Measurements from ENCODE around the gene TBC1D23. TPM values are rescaled to one million over a fixed set of nuclear protein-coding genes. Genes with fewer than 3 reads are reported as not detected.

TBC1D23 gene
- total and polyA plus RNA-seq, 7 donors: 9.9 to 47.8 (median 36.9) TPM

DNA sequence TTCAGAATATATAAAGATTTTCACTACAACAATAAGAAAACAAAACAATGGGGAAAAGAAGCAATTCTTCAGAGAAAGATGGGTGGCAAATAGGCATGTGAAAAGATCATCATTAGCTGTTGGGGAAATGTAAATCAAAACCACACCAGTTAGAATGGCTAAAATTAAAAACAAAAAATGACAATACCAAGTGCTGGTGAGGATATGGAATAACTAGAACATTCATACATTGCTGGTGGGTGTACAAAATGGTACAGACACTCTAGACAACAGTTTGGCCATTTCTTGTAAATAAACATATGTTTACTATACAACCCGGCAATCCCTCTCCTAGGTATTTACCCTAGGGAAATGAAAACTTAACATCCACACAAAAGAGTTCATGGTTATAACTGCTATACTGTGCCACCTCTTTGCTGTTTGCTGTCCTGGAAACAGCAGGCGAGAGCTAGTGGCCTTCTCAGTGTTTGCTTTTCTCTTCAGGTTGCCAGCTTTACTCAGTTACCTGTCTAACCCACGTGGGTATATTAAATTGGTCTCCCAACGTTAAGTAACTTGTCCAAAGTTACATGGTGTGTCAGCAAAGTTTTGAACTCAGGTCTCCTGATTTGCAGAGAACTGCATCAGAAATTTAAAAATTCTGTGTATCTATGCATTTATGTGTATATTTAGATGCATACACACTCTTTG lies 69.2 kb downstream of the TBC1D23 start:
- TF ChIP-seq, protein P1, sequence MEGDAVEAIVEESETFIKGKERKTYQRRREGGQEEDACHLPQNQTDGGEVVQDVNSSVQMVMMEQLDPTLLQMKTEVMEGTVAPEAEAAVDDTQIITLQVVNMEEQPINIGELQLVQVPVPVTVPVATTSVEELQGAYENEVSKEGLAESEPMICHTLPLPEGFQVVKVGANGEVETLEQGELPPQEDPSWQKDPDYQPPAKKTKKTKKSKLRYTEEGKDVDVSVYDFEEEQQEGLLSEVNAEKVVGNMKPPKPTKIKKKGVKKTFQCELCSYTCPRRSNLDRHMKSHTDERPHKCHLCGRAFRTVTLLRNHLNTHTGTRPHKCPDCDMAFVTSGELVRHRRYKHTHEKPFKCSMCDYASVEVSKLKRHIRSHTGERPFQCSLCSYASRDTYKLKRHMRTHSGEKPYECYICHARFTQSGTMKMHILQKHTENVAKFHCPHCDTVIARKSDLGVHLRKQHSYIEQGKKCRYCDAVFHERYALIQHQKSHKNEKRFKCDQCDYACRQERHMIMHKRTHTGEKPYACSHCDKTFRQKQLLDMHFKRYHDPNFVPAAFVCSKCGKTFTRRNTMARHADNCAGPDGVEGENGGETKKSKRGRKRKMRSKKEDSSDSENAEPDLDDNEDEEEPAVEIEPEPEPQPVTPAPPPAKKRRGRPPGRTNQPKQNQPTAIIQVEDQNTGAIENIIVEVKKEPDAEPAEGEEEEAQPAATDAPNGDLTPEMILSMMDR (IDR thresholded peaks at IDR 0.05): no peak
- WGBS, 3 donors: 79 to 80% (median 79%) methylated on average over 4 of the region's 4 CpGs
- Histone ChIP-seq H3K36me3 (ENCODE audit: insufficient read depth in 1 of 2, low read depth in 1 of 2) (peaks cover 0 to 20% of the 10 kb centered on the region in 2 donors), H3K4me1 (peaks cover 3% of the 10 kb centered on the region), H3K4me3 (no peak overlapping the region), H3K27ac (no peak overlapping the region), H3K27me3 (ENCODE audit: insufficient read depth in 3 of 3, low read length in 2 of 3) (no peaks in the 10 kb centered on the region), H3K9me3 (no peaks in the 10 kb centered on the region)
- DNase-seq (no peak), ATAC-seq (no peak)
- intact Hi-C loops (cut with DNase I): loop anchor here in 1 of 2 donors (10.0 kb wide), 1 partner anchor 495 kb away; no protein-coding TSS in a partner anchor

DNA sequence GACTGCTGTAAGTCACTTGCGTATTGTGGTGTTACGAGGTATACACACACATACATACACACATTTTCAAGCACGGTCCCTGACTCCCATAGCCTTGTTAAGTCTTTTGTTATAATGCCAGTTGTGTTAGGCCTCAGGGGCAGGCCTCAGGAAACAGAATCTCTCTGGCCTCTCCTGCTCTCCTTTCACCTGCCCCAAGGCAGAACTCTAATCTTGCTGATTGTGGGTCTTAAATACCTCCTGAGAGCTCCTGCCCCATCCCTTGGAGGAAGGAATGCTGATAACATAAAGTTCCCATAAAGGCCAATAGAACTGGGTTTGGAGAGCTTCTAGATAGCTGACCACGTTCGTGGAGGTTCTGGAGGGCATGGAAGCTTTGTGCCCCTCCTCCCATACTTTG lies 69.9 kb downstream of the TBC1D23 start:
- no peak for DNase-seq
- Histone ChIP-seq H3K27me3 (ENCODE audit: insufficient read depth in 3 of 3, low read length in 2 of 3) (no peaks in the 10 kb centered on the region), H3K27ac (no peak overlapping the region), H3K4me1 (peaks cover 5% of the 10 kb centered on the region), H3K4me3 (no peak overlapping the region), H3K36me3 (ENCODE audit: insufficient read depth in 1 of 2, low read depth in 1 of 2) (peaks cover 0 to 13% of the 10 kb centered on the region in 2 donors), H3K9me3 (no peaks in the 10 kb centered on the region)
- no peak for ATAC-seq
- TF ChIP-seq, protein P1 (IDR thresholded peaks at IDR 0.05): no peak
- WGBS, 3 donors: 89 to 91% (median 89%) methylated on average over 5 of the region's 5 CpGs
- intact Hi-C loops (cut with DNase I): loop anchor here in 1 of 2 donors (10.0 kb wide), 1 partner anchor 496 kb away; no protein-coding TSS in a partner anchor

GRCh38 chr3:100331660-100332059 lies 70.9 kb downstream of the TBC1D23 start:
- ATAC-seq (peak in 3 of 4 donors; percentile 11 to 57 (median 49)), DNase-seq (no peak)
- 76 to 93% (median 84%) methylated on average over 4 of the region's 4 CpGs for WGBS, 3 donors
- no peaks in the 10 kb centered on the region for H3K9me3 ChIP-seq
- intact Hi-C loops (cut with DNase I): loop anchor here in 1 of 2 donors (10.0 kb wide), 1 partner anchor 497 kb away; no protein-coding TSS in a partner anchor
- H3K4me3 ChIP-seq: no peak overlapping the region
- H3K27ac ChIP-seq: peak overlapping the region; percentile 47
- peaks cover 0 to 3% of the 10 kb centered on the region in 2 donors for H3K36me3 ChIP-seq (ENCODE audit: insufficient read depth in 1 of 2, low read depth in 1 of 2)
- H3K27me3 ChIP-seq (ENCODE audit: insufficient read depth in 3 of 3, low read length in 2 of 3): no peaks in the 10 kb centered on the region
- TF ChIP-seq, protein P1 (IDR thresholded peaks at IDR 0.05): no peak
- H3K4me1 ChIP-seq: peaks cover 8% of the 10 kb centered on the region

DNA sequence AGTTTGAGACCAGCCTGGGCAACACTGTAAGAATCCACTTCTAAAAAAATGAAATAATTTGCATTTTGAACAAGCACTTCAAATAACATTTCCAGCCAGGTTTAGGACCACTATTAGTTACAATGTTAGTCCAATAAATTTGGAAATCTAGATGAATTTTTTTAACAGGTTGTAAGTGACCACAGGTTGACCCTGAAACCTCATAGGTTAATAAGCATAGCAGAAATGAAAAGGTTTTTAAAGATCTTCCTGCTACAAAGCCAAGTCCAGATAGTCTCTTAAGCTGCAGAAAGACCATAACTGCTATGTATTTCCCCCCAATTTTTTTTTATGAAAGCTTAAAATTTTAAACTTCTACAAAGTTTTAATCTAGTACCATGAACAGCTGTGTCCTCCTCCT lies 72.3 kb downstream of the TBC1D23 start:
- Histone ChIP-seq H3K9me3 (no peaks in the 10 kb centered on the region), H3K36me3 (ENCODE audit: insufficient read depth in 1 of 2, low read depth in 1 of 2) (no peaks in the 10 kb centered on the region), H3K4me3 (no peak overlapping the region), H3K4me1 (peaks cover 8% of the 10 kb centered on the region), H3K27ac (no peak overlapping the region), H3K27me3 (ENCODE audit: insufficient read depth in 3 of 3, low read length in 2 of 3) (no peaks in the 10 kb centered on the region)
- ATAC-seq: no peak
- TF ChIP-seq, protein P1 (IDR thresholded peaks at IDR 0.05): no peak
- intact Hi-C loops (cut with DNase I): loop anchor here in 1 of 2 donors (10.0 kb wide), 1 partner anchor 498 kb away; no protein-coding TSS in a partner anchor
- no peak for DNase-seq
